ENCODE measurements around the gene KIF18A. TPM values are rescaled to one million over a fixed set of nuclear protein-coding genes. Genes with fewer than 3 reads are reported as not detected.

The KIF18A gene
- total RNA-seq, 1 experiment from 2014 or later = 29.9 TPM

DNA sequence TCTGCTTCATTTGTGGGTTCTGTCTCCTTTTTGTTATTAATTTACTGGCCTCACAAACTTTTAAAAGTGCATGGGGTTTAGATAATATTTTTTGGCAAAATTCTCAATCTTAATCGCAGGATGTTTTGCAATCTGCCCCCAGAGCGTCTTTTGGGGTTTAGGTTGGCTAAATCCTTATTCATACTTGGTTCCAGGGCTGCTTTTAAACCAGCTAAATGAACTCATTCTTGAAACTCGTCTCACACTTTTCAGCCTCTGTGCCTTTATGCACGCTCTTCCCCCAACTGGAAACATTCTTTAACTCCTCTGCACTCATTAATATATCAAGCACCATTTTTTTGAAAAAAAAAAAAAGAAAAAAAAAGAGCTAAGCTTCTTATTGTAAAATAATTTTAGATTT is 131.7 kb downstream of the KIF18A start:
- CTCF ChIA-PET = interaction anchor here (0.6 kb wide), 1 partner anchor 130 kb away, joined by 3 read pairs; no protein-coding TSS in a partner anchor
- Mint-ChIP-seq H3K27me3 (ENCODE audit: unreplicated experiment) (no peaks in the 10 kb centered on the region), H3K4me1 (ENCODE audit: low read depth, unreplicated experiment) (peaks cover 8% of the 10 kb centered on the region), H3K36me3 (ENCODE audit: insufficient read depth, unreplicated experiment) (no peaks in the 10 kb centered on the region), H3K27ac (ENCODE audit: unreplicated experiment) (no peak overlapping the region), H3K4me3 (ENCODE audit: low read depth, unreplicated experiment) (no peak overlapping the region), H3K9me3 (ENCODE audit: low read depth, unreplicated experiment) (no peaks in the 10 kb centered on the region)
- no peak for DNase-seq
- intact Hi-C loops (cut with micrococcal nuclease; ENCODE audit: unreplicated experiment) = no loop called here
- BruUV-seq (replicated peaks) = no TSS peak
- TF ChIP-seq, protein P1, sequence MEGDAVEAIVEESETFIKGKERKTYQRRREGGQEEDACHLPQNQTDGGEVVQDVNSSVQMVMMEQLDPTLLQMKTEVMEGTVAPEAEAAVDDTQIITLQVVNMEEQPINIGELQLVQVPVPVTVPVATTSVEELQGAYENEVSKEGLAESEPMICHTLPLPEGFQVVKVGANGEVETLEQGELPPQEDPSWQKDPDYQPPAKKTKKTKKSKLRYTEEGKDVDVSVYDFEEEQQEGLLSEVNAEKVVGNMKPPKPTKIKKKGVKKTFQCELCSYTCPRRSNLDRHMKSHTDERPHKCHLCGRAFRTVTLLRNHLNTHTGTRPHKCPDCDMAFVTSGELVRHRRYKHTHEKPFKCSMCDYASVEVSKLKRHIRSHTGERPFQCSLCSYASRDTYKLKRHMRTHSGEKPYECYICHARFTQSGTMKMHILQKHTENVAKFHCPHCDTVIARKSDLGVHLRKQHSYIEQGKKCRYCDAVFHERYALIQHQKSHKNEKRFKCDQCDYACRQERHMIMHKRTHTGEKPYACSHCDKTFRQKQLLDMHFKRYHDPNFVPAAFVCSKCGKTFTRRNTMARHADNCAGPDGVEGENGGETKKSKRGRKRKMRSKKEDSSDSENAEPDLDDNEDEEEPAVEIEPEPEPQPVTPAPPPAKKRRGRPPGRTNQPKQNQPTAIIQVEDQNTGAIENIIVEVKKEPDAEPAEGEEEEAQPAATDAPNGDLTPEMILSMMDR (IDR thresholded peaks at IDR 0.05; ENCODE audit: unreplicated experiment) = no peak

DNA sequence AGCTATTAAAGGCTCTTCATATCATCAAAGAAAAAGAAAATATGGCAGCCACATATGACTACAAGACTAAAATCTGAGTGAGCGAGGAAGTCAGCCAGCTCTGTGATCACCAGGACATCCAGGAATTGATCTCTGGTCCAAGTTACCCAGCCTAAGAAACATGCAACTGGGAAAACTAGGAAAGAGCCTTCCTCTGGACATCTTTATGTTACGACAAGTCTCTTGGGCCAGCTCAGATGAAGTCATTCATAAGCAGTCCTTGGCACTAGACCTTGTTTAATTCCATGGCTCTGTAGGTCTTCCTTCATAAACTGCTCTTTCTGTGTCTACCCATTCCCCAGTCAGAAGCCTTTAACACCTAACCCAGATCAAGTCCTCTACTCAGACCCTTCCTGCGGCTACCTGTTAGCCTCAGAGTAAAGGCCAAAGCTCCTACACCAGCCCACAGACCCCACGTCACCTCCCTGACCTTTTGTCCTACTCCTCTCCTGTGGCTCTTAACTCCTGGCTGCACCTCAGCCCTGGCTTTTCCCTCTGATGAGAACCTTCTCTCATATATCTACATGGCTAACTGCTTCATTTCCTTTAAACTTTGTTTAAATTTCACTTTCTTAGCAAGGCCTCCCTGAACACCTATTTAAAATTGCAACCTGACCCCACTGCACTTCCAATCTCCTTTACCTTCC is 134.0 kb downstream of the KIF18A start:
- H3K27me3 Mint-ChIP-seq (ENCODE audit: unreplicated experiment) = no peaks in the 10 kb centered on the region
- TF ChIP-seq, protein P1 (IDR thresholded peaks at IDR 0.05; ENCODE audit: unreplicated experiment) = no peak
- no TSS peak for BruUV-seq (replicated peaks)
- no peak overlapping the region for H3K4me3 Mint-ChIP-seq (ENCODE audit: low read depth, unreplicated experiment)
- CTCF ChIA-PET = no interaction called here
- H3K36me3 Mint-ChIP-seq (ENCODE audit: insufficient read depth, unreplicated experiment) = no peaks in the 10 kb centered on the region
- no peak overlapping the region for H3K27ac Mint-ChIP-seq (ENCODE audit: unreplicated experiment)
- peaks cover 8% of the 10 kb centered on the region for H3K4me1 Mint-ChIP-seq (ENCODE audit: low read depth, unreplicated experiment)
- no peak for DNase-seq
- H3K9me3 Mint-ChIP-seq (ENCODE audit: low read depth, unreplicated experiment) = no peaks in the 10 kb centered on the region
- intact Hi-C loops (cut with micrococcal nuclease; ENCODE audit: unreplicated experiment) = no loop called here

DNA sequence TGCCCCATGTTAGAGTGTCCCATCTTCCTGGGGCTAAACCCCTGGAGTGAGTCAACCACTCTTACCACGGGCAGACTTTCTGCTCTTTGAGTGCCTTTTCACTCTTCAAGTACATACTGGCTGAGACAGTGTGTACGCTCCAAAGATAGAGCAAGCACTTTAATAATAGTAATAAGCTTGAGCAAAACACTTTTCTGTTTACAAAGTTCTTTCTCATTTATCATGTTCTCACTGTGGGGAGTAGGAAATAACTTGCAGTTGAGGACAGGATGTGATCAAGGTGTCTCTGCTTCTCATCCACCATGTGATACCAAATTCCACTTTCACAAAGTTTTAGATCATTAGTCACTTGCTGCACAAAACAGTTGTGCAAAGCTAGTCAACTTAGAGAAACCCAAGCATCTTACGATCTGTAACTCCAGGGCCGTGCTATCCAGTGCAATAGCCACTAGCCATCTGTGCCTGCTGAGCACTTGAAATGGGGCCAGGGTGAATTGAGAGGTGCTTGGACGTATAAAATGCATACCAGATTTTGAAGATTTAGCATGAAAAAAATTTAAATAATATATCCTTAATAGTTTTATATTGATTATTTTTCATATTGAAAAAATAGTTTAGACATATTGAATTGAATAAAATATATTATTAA is 135.3 kb downstream of the KIF18A start:
- DNase-seq = no peak
- intact Hi-C loops (cut with micrococcal nuclease; ENCODE audit: unreplicated experiment) = no loop called here
- Mint-ChIP-seq H3K4me3 (ENCODE audit: low read depth, unreplicated experiment) (no peak overlapping the region), H3K27me3 (ENCODE audit: unreplicated experiment) (no peaks in the 10 kb centered on the region), H3K27ac (ENCODE audit: unreplicated experiment) (no peak overlapping the region), H3K4me1 (ENCODE audit: low read depth, unreplicated experiment) (peaks cover 8% of the 10 kb centered on the region), H3K9me3 (ENCODE audit: low read depth, unreplicated experiment) (no peaks in the 10 kb centered on the region), H3K36me3 (ENCODE audit: insufficient read depth, unreplicated experiment) (no peaks in the 10 kb centered on the region)
- CTCF ChIA-PET = no interaction called here
- TF ChIP-seq, protein P1 (IDR thresholded peaks at IDR 0.05; ENCODE audit: unreplicated experiment) = no peak
- BruUV-seq (replicated peaks) = no TSS peak

DNA sequence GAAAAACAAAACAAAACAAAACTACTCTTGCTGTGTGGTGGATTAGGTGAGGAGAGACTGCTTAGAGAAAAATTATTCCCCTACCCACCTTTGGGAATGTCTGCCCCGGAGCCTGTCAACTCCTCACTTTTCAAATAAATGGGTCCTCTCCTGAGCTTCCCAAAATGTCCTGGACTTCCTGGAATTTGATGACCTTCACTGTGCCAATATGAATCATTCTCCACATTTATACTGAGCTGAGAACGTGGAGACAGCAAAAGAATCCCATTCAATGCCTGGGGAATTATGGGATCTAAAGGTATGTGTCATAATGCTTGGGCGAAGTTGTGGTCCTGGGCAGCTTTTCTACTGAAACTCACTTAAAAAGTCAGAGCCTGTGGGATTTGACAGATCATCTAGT is 136.8 kb downstream of the KIF18A start:
- Mint-ChIP-seq H3K4me1 (ENCODE audit: low read depth, unreplicated experiment) (no peaks in the 10 kb centered on the region), H3K9me3 (ENCODE audit: low read depth, unreplicated experiment) (no peaks in the 10 kb centered on the region)
- CTCF ChIA-PET = no interaction called here

More for the DNA sequence above, 136.8 kb downstream of the KIF18A start:
- BruUV-seq (replicated peaks) = no TSS peak
- Mint-ChIP-seq H3K27ac (ENCODE audit: unreplicated experiment) (no peak overlapping the region), H3K36me3 (ENCODE audit: insufficient read depth, unreplicated experiment) (no peaks in the 10 kb centered on the region), H3K27me3 (ENCODE audit: unreplicated experiment) (no peaks in the 10 kb centered on the region), H3K4me3 (ENCODE audit: low read depth, unreplicated experiment) (no peak overlapping the region)
- no peak for DNase-seq
- TF ChIP-seq, protein P1 (IDR thresholded peaks at IDR 0.05; ENCODE audit: unreplicated experiment) = no peak
- intact Hi-C loops (cut with micrococcal nuclease; ENCODE audit: unreplicated experiment) = no loop called here

Small RNA genes lying within 50 kb of the gene (microRNA-seq; reads per million reads assigned to microRNA genes)
- not detected for gene MIR610

Other genes starting within 250 kb of the KIF18A start
- gene METTL15, start 232 bp upstream of the KIF18A start, total RNA-seq (2022) = 19.0 and 19.4 TPM in 2 replicates